GM18868 (cell line): ENCODE measurements around the gene ATG2B.
"Not testable (repeated sequence)": the region's sequence is repeated elsewhere in the genome, so short reads cannot be mapped to it uniquely, and the experiment has no call there.

Experiments used
- ATAC-seq: cut with Tn5 transposase; IDR thresholded peaks from one replicate; pipeline ENCODE4 v1.9.1; 2021; ENCODE audit warnings: mild to moderate bottlenecking, moderate library complexity; ENCODE audit not compliant: unreplicated experiment

The ATG2B gene

GRCh38 chr14:96254687-96255086 is 108.5 kb downstream of the ATG2B start:
- ATAC-seq = no peak

- ATAC-seq = no peak
Measured at GRCh38 chr14:96252999-96253539, 110.1 kb downstream of the ATG2B start.

DNA sequence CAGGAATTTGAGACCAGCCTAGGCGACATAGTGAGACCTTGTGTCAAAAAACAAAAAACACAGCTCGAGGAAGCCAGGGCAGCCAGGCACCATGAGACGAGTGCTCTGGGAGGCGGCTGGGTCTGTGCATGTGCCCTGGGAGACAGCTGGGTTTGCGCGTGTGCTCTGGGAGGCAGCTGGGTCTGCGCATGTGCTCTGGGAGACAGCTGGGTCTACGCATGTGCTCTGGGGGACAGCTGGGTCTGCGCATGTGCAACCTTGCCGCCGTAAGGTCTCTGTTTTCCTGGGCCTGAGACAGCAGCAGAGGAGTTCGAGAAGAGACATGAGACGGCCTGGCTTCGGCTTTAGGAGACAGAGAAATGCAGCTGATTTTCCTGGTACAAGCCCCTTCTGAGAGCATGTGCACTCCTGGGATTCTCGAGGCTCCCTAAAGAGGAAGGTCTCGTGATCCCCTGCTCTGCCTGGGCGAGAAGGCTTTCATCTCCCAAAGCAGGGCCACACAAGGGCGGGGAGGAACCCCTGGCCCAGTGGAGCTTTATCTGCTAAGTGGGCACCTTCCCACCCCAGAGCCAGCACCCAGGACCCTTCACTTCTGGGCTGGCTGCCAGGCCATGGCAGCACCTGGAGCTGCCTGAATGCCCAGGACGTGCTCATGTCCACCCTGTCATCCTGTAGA is 110.7 kb downstream of the ATG2B start:
- ATAC-seq = no peak

GRCh38 chr14:96251656-96252155 is 111.4 kb downstream of the ATG2B start:
- ATAC-seq = no peak

- ATAC-seq = no peak
Measured at GRCh38 chr14:96250485-96250884, 112.7 kb downstream of the ATG2B start.

GRCh38 chr14:96249029-96249428 is 114.1 kb downstream of the ATG2B start:
- no peak for ATAC-seq

DNA sequence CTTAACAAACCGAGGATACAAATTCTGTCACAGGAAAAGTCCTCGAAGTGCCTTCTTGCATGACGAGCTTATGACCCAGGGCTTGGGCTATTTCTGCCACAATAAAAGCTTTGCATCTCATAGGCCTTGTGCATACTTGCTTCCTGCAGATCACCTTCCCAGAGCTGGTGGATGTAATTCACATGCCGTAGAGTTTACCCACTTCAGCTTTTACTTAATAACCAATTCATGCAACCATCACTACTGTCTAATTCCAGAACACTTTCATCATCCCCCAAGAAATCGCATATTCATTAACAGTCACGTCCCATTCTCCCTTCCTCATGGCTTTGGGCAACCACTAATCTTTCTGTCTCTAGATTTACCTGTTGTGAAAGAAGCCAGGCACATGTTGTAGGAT is 116.1 kb downstream of the ATG2B start:
- ATAC-seq = no peak

- no peak for ATAC-seq
Measured at GRCh38 chr14:96246539-96246847, 116.6 kb downstream of the ATG2B start.

DNA sequence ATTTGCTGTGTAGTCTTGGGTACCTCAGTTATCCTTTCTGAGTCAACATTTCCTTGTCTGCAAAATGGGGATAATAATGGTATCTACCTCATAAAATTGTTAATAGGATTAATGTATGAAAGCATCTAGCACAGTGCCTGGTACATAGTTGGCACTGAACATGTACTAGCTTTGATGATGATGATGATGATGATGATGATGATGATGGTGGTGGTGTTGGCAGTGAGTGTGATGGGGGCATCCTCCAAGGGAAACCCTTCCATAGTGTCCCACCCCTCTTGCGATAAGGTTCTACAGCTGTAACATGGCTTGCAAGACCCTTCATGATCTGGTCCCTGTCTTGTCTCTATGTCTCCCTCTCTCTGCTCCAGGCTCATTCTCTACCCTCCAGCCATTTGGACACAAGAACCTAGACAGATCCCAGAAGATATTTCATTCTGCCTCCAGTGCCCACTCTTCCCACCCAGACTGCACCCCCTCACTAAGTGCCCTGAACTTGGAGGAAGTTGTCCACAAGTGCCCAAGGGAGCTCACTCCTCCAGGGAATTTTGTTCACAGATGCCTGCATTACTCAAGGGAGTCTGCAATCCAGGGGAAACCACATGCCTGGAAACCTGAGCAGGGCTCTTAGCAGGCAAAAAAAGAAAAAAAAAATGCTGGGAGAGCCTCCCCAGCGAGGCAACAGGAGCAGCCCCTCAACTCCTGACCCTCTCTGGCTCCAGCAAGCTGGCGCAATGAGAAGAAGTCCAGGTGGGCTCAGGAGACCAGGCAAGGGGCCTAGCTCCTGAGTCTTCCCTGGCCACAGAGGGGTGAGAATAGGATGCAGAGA is 117.2 kb downstream of the ATG2B start:
- ATAC-seq = no peak

DNA sequence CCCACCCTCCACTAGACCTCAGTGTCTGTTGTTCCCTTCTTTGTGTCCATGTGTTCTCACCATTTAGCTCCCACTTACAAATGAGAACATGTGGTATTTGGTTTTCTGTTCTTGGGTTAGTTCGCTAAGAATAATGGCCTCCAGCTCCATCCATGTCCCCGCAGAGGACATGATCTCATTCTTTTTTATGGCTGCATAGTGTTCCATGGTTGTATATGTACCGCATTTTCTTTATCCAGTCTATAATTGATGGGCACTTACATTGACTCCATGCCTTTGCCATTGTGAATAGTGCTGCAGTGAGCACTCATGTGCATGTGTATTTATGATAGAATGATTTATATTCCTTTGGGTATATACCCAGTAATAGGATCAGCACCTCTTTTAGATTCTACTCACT is 118.1 kb downstream of the ATG2B start:
- ATAC-seq = not testable (repeated sequence)

GRCh38 chr14:96243785-96244184 is 119.4 kb downstream of the ATG2B start:
- ATAC-seq = no peak

DNA sequence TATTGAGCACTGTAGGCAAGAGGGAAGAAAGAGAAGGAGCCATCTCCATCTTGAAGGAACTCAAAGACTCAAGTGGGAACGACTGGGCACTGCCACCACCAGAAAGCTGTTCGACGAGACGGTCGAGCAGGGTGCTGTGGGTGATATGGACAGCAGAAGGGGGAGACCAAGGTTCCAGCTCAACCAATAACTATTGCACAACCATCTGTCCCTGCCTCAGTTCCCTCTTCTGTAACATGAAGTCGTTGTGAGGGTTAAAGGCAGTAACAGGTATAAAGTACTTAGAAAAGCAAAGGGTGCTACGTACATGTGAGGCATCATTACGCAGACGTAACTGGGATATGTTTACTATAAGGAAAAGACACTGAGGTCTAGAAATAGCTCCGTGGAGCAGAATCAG is 121.0 kb downstream of the ATG2B start:
- no peak for ATAC-seq

DNA sequence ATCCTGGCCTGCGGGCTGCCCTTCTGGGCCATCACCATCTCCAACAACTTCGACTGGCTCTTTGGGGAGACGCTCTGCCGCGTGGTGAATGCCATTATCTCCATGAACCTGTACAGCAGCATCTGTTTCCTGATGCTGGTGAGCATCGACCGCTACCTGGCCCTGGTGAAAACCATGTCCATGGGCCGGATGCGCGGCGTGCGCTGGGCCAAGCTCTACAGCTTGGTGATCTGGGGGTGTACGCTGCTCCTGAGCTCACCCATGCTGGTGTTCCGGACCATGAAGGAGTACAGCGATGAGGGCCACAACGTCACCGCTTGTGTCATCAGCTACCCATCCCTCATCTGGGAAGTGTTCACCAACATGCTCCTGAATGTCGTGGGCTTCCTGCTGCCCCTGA is 122.5 kb downstream of the ATG2B start:
- no peak for ATAC-seq

DNA sequence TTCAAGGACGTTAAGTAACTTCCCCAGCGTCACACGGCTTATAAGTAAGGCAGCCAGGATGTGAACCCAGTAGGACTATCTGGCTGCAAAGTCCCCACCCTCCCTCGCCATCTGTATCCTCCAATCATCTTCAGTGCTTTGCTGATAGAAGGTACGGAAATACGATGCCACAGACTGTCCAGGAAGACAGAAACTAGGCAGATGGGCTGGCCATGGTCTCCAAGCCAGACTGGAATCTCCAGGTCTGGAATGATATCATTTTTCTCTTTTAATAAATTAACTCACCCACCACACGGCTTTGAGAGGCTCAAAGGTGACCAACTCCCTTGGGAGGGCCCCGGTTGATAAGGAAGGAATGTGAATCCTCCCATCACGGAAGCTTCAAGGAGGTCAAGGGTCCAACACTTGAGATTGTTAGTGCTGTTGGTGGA is 123.4 kb downstream of the ATG2B start:
- no peak for ATAC-seq

- ATAC-seq = no peak
Measured at GRCh38 chr14:96238676-96239265, 124.4 kb downstream of the ATG2B start.

DNA sequence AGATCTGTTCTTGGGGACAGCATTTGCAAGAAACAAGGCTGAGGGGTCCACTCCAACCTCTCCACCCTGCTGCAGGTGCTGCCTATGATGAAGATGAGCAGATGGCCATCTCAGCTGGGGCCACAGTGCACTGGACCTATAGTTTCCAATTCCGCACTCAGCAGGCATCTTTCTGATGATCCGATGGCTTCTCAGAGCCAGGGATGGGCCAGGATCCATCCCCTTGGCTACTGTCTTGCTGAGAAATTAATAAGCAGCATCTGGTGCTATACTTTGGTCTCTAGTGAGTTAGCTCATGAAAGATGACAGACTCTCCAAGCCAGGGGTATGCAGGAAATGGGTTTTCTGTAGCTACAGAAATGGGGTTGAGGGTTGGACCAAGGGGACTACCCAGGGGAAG is 125.5 kb downstream of the ATG2B start:
- ATAC-seq = no peak

DNA sequence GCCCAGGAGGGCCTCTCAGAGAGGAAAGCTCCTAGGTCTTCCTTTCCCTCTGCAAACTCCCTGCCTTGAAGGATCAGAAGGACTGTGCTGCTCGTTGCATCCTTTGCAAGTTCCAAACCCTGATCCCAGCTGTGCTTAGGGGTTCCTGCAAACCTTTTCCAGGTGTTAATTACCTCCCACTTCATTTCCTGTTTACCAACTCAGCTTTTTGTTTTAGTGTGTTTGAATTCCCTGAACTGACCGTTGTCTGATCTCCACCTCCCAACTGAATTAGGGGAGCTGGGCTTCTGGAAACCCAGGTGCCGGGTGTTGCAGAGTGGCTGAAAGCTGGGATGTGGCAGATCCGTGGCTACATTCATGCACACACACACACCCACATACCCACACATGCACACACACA is 127.7 kb downstream of the ATG2B start:
- ATAC-seq = no peak

GRCh38 chr14:96233661-96234060 is 129.5 kb downstream of the ATG2B start:
- no peak for ATAC-seq

GRCh38 chr14:96232506-96232905 is 130.6 kb downstream of the ATG2B start:
- no peak for ATAC-seq

DNA sequence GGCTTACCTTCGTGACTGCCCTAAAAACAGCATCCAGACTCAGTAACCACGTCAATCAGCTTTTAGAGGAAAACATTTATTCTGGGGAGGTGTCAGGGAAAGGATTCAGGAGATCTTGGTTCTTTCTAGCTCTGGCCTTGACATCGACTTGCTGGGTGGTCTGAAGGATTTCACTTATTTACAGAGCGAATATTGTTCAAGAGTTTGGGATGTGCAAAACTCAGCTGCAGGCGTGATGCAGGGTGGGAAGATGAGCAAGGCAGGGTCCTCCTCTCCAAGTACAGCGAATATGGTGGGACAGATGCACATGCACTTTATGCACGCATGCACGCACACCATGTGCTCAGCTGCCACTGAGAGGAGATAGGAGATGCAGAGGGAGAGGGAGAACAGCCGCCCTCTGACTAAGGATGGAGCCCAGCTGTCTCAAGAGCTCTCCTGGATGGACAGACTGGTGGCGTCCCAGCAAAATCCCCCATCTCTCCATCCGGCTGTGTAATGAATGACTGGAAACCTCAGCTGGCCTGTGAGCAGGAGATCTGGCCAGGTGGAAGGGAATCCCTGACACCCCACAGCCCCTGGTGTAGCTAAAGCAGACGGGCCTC is 131.5 kb downstream of the ATG2B start:
- no peak for ATAC-seq

GRCh38 chr14:96231056-96231455 is 132.1 kb downstream of the ATG2B start:
- no peak for ATAC-seq
